CD4-positive, alpha-beta T cell treated with Interferon gamma for 1 hour (primary cell): Measurements from ENCODE around the gene DYRK1A.
A peak's percentile ranks its signal among the peaks of the same experiment; 100 is the strongest.
"Not testable (repeated sequence)": the region's sequence is repeated elsewhere in the genome, so short reads cannot be mapped to it uniquely, and the experiment has no call there.

Experiments
- DNase-seq: peaks from one replicate; pipeline ENCODE4 v3.0.0-alpha.2; 2020

DYRK1A gene

DNA sequence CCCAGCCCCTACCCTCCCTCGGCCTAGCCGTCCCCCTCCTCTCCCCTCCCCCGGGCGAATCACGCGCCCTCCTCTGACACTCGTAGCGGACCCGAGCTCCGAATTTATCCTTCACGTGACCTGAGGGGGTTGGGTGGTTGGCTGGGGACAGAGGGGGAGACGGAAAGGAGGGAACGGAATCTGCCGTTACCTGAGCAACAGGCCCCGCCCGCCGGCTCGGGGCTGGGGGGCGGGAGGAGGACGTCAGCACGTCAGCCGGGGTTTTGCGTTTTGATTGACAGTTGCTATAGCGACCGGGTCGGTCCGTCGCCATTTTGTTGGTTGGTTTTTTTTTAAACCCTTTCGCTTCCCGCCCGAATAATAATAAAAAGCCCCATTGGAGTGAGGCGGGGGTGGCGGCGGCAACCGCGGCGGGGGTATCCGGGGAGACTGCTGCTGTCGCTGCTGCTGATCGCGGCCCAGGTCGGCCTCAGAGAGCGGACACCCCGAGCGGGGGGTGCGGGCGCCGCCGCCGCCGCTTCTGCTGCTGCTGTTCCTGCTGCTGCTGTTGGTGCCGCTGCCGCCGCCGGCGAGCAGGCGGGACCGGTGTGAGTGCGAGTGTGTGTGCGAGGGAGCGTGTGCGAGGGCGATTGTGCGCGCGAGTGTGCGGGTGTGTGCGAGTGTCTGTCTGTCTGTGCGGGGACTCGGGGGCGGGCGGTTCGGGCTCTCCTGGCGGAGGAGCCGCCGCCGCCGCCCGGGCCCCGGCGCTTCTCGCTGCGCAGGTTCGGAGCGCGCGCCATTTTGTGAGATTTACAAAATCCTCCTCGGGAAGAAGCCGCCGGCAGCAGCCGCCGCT lies at the start of gene DYRK1A:
DYRK1A (plus strand) TSS at position 292 of the 835 bp plus-strand sequence. CDS start 53,602 bp downstream, outside the sequence.
- DNase-seq = peak; percentile 99

DNA sequence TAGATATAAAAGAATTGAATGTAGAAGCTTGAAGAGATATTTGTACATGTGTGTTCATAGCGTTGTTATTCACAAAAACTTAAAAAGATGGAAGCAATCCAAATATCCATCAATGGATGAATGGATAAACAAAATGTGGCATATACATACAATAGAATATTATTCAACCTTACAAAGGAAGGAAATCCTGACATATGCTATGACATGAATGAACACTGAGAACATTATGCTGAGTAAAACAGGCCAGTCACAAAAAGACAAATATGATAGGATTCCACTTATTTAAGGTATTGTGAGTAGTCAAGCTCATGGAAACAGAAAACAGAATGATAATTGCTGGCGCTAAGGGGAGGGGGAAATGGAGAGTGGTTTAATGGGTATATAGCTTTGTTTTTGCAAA lies 47.0 kb upstream of the DYRK1A start:
- no peak for DNase-seq

DNA sequence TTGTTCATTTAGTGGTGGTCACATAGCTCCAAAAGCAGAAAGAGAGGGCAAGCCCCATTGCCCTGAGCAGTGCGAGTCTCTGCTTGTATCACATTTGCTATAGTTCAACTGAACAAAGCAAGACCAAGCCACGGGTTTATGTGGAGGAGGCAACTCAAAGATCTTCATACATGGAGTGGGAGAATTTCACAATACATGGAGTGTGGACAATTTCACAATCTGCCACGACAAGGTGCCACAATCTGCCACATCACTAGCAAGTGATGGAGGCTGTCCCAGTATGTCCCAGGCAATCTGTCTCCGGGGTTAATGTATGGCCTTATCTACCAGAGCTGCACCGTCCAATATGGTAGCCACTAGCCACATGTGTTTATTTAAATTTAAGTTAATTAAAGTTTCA lies 44.5 kb upstream of the DYRK1A start:
- DNase-seq = no peak

DNA sequence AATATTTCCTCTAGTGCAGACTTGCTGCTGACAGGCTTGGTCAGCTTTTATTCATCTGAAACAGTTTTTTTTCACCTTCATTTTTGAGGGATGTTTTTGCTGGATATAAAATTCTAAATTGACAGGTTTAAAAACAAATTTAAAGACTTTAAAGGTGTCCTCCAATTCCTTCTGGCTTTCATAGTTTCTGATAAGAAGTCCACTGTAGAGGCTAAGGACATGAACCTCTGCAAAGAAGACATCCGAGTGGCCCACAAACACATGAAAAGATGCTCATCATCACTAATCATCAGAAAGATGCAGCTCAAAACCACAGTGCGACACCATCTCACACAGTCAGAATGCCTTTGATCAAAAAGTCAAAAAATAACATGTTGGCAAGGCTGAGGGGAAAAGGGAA lies 42.0 kb upstream of the DYRK1A start:
- no peak for DNase-seq

DNA sequence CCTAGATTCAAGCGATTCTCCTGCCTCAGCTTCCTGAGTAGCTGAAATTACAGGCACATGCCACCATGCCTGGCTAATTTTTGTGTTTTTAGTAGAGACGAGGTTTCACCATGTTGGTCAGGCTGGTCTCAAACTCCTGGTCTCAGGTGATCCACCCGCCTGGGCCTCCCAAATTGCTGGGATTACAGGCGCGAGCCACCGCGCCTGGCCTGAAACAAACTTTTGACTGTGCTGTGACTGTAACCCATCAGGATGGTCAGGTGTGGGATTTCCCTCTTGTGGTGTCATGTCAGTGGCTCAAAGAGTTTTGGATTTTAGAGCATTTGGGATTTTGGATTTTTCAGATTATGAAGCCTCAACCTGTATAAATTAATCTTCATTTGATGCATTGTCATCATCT lies 38.4 kb upstream of the DYRK1A start:
- DNase-seq = not testable (repeated sequence)

DNA sequence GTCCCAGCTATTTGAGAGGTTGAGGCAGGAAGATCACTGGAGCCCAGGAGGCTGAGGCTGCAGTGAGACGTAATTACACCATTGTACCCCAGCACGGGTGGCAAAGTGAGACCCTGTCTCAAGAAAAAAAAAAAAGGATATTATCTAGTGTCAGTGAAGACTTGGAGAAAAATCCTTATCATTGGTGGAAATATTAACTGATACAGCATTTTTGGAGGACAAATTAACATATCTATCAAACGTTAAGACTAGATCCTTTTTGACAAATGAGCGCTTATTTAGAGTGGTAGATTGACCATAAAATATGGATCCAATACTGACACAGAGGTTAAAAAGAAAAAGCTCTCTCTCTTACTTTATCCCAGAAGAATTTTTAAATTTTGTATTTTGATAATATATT lies 35.2 kb upstream of the DYRK1A start:
- no peak for DNase-seq

DNA sequence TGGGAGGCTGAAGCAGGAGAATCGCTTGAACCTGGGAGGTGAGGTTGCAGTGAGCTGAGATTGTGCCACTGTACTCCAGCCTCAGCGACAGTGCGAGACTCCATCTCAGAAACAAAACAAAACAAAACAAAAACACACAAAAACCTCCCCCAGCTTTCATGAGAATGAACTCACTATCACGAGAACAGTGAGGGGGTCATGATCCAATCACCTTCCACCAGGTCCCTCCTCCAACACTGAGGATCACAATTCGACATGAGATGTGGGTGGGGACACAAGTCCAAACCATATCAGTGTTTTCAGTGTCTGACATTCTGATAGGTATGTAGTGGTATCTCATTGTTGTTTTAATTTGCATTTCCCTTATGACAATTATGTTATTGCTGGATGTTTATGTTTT lies 31.5 kb upstream of the DYRK1A start:
- DNase-seq = no peak

DNA sequence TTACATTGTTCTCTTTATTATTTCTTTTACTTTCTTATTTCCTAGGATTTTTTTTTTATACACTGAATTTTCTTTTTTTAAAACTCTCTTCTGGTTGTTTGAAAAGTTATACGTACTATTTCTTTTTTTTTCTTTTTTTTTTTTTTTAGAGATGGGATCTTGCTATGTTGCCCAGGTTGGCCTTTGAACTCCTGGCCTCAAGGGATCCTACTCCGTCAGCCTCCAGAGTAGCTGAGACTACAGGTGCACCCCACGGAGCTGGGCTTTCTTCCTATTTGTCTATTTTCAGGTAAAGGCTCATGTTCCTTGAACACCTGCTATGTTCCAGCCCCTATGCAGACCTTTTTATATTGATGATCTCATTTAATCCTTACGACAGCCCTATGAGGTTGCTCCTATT lies 29.4 kb upstream of the DYRK1A start:
- no peak for DNase-seq

DNA sequence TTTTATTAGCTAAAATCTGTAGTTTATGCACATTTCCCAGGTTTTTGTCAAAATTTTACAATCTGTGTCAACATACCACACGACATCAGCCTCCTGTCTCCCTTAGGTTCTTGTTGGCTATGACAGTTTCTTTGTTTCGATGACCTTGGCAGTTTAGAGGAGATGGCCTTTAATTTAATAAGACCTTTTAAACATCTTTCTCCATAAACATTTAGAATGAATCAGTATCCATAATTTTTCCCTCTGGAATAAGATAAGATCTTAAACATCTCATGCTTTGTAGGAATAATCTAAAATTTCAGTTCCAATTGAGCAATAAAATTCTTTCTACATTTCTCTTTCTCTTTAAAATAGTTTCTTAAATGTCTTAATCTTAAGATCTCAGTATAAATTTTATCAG lies 28.7 kb upstream of the DYRK1A start:
- DNase-seq = no peak

DNA sequence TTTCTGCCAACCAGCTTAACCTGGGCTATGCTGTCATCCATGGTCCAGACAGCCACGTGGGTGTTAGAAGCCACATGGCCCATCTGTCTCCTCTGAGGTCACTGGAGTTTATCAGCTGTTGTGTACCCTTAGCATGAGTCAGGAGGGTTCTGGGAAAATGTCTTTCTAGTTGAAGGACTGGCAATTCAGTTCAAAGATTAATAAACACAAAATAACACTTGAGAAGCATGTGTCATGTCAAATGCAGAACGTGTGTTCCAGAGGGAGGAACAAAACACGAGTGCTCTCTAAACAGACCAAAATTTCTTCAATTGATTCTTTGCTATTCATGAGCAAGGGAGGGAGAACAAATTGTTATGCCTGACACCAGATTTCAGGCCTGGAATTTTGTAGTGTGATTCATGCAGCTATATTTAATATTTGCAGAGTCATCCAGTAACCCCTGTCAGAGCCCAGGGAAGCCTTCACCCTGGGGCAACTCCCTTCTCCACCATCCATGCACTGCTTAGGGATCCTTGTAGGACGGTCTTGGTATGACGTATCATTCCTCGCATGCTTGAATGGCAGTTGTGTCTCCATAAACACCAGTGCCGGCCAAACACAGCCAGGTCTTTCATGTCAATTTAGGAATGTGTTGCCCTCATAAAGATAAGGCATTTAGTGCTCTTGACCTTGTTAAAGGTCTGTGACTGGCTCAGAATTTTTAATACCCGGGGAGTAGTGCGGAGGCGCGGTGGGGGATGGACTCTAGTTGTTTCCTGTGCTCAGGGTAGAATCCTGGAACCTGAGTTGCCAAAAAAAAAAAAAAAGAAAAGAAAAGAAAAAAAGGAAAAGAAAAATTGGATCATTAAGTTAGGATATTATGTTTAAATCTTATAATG lies 27.7 kb upstream of the DYRK1A start:
- DNase-seq = no peak

DNA sequence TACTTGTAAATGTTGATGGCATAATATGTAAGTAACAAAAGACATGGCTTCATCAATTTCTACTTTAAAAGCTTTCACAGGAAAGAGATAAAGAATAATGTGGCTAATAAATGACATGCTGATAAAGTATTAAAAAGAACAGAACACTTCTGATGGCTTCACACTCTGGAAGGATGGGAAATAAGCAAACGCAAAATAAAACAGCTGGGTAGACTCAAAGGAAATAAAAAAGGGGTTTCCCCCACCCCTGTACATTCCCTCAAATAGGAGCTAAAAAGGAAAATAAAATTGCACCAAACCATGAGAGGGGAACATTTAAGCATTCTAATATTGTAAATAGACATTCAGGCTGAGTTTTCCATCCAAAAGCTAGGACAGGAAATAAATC lies 27.0 kb upstream of the DYRK1A start:
- no peak for DNase-seq

DNA sequence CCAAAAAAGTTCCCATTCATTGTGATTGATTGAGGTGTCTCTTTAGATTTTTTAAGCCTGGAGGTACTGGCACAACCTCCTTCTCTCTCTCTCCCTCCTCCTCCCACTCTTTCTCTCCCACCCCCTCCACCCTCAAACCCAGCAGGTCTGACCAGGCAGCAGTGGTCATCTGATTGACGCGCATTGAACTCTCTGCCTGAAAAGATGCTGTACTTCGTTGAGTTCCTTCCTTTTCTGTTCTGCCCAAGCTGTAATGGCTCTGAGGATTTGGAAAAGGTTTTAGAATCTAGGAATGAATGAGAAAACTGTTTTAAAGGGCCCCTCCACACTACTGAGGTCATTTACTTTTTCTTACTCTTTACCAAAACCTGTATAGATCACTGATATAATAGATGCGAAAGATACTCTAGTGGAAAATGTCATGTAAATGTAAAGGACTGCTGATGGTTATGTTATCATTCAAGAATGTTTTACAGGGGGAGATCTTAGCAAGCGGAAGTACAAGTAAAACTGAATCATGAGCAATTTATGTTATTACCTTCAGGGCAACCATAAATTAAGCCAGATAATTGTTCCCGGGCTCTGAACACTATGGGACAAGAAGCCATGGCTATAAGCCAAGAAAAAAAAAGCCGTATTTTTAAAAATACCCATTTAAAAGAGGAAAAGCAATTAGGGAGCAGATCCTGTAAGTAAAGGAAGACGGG lies 25.2 kb upstream of the DYRK1A start:
- DNase-seq = no peak

DNA sequence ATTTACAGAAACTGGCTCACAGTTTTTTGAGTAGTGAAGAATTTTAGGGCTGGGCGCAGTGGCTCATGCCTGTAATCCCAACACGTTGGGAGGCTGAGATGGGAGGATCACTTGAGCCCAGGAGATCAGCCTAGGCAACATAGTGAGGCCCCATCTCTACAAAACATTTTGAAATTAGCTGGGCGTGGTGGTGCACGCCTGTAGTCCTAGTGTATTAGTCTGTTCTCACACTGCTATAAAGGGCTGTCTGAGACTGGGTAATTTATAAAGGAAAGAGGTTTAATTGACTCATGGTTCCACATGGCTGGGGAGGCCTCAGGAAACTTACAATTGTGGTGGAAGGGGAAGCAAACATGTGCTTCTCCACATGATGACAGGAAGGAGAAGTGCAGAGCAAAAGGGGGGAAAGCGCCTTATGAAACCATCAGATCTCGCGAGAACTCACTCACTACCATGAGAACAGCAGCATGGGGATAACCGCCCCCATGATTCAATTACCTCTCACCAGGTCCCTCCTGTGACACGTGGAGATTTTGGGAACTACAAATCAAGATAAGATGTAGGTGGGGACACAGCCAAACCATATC lies 24.4 kb upstream of the DYRK1A start:
- no peak for DNase-seq

DNA sequence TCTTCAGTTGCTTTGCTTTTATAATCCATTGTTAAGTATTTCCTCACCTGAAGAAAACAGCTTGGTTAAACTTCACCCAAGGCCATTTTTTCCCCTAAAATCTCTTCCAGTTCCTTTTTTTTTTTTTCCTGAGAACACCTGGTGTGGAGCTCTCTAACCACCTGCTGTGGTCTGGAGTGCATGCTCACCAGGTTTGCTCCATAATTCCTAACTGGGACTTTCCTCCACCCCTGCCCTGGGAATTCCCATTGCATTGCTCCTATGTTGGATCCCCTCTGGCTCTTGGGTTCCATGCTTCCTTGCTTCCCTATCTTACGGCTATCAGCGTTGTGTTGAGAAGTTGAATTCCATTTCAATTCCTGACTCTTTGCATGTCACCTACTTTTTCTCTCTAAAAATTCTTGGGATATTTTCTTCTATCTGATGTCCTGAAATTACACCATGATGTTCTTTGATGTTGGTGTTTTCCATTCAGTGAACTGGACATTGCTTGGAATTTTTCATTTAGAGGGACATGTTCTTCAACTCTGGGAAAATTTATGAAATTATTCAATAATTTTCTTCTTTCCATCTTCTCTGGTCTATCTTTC lies 19.6 kb upstream of the DYRK1A start:
- no peak for DNase-seq

DNA sequence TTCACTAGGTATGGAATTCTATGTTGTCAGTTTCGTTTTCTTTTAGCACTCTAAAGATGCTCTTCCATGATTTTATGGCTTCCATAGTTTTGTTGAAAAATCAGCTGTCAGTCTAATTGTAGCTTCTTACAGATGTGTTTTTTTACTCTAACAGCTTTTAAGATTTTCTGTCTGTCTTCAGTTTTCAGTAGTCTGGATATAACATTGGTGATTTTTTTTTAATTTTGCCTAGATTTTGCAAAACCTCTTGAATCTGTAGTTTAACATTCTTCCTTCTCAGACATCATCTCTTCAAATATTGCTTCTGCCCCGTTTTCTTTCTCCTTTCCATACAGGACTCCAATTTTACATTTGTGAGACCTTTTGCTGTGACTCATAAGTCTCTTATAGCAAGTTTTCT lies 17.9 kb upstream of the DYRK1A start:
- no peak for DNase-seq

DNA sequence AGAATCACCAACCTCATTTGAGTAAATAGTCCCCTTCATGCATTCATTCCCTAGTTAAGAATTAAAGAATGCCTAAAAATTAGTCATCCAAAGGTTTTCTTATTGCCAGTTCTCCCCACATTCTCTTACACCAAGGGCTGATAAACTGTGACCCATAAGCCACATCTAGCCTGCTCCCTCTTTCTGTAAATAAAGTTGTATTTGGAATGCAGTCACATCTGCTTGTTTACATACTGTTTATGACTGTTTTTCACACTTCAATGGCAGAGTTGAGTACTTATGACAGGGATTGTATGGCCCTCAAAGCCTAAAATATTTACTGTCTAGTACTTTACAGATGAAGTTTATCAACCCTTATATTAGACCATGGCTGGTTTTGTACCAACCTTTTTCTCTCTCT lies 16.1 kb upstream of the DYRK1A start:
- no peak for DNase-seq

DNA sequence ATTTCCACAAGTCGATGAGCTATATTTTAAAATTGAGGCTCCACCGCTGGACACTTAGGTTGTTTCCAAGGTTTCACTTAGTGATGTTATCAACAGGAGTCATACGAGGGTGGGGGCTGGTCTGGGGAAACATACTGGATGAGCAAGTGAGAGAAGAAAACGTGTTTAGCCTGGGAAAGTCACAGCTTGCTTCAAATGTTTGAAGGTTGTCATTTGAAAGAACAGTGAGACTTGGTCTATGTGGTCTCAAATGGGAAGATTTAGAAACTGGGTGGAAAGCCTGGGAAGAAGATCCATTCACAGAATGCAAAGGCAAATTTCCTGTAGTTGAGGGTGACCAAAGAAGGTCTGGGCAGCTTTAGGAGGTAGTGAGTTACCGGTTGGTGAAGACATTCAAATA lies 9.9 kb upstream of the DYRK1A start:
- no peak for DNase-seq

DNA sequence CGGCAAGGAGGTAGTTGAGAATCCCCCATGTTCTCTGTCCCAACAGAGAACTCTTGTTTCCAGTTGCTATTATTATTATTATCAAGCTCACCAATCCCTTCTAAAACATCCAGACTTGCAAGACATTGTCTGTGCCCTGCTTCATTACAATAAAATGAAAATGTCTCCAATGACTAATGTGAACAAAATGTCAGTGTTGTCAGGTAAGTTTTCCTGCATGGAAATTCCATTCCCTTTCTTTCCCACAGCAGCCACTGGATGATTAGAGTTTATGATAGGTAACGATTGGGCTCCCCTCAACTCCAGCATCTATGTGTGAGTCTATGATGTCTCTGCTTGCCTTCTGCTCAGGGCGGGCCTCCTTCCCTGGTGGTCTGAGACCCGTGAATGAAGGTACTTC lies 8.9 kb upstream of the DYRK1A start:
- DNase-seq = no peak

DNA sequence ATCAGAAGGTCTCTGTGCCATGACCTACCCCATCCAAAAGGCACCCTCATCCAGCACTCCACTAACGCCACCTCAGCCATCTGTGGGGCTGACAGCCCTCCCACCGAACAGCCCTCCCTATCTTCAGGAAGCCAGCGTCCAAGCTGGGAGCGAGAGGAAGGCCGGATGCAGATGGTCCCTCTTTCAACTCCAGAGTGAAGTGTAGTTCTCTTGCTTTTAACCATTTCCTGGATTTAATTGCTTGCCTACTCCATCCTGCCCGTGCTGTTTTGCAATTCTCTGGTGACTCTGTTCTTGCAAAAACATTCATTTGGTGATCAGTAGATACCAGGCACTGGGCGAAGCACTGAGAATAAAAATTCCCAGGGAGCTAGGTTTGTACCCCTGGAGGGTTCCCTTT lies 8.2 kb upstream of the DYRK1A start:
- DNase-seq = no peak

DNA sequence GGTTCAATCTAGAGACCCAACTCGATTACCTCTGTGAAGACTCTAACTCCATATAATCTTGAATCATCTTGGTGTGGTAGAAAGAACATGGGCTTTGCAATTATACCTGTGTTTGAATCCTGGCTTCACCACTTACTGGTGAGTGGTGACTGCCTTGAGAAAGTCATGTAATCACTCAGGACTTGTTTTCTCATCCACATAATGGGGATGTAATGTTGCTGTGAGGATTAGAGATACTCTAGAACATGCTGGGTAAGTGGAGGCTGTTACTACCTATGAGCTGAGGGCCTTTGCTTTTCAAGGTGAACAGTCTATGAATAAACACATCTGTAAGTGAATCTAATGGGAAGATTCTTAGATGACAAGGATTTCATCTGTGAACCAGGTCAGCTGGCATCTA lies 2.6 kb upstream of the DYRK1A start:
- DNase-seq = no peak

DNA sequence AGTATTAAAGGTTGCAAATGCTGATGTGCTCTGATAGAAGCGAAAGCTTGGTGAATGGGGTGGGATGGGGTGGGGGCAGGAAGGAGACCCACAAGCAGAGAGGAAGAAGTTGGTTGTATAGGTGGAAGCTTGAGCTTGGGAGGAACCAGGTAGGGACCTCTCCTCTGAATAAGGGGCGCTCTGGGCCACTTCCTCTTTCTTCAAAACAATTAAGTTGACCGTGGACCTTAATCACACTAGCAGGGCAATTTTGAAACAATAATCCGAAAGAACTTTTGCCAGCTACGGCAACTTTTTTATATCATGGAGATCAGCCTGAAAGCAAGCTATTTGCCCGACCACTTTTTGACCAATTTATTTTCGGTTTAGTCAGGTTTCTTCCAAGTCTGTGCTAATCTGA lies 1.9 kb upstream of the DYRK1A start:
- no peak for DNase-seq
